CD14-positive monocyte (primary cell): ENCODE results near the gene B3GNT8. TPM values are rescaled to one million over a fixed set of nuclear protein-coding genes. Genes with fewer than 3 reads are reported as not detected.

Experiments
- DNase-seq, 3 donors: peaks; one replicate each; pipeline ENCODE4 v3.0.0-alpha.2; 2011 to 2022
- H2AFZ ChIP-seq: 2 replicates; pipeline ENCODE4 v1.6.0; 2012; ENCODE audit warnings: mild to moderate bottlenecking, low read depth, low read length, inconsistent platforms; ENCODE audit not compliant: insufficient read depth, poor library complexity, severe bottlenecking
- H3K27ac ChIP-seq, 2 donors: 1 replicate in 1 of 2; 2 replicates in 1 of 2; pipeline ENCODE4 v1.5.1; 2012 to 2013; ENCODE audit warnings: low read length in 2 of 2, control low read depth in 1 of 2, inconsistent platforms in 1 of 2, low read depth in 1 of 2, mild to moderate bottlenecking in 1 of 2
- H3K27me3 ChIP-seq, 2 donors: one replicate each; pipeline versions ENCODE4 v1.6.0 to v1.6.1; 2011 to 2013; ENCODE audit warnings: low read length in 2 of 2; ENCODE audit not compliant: control insufficient read depth in 2 of 2, insufficient read depth in 2 of 2
- H3K36me3 ChIP-seq, 2 donors: replicated peaks in 1 of 2; 1 replicate in 1 of 2; 2 replicates in 1 of 2; pipeline versions ENCODE4 v1.5.1 to v1.6.1; 2012 to 2013; ENCODE audit warnings: low read length in 2 of 2, control low read depth in 1 of 2, inconsistent platforms in 1 of 2, mild to moderate bottlenecking in 1 of 2; ENCODE audit not compliant: insufficient read depth in 2 of 2, control insufficient read depth in 1 of 2
- H3K4me1 ChIP-seq, 2 donors: 1 replicate in 1 of 2; 2 replicates in 1 of 2; pipeline versions ENCODE4 v1.5.1 to v1.6.1; 2012 to 2013; ENCODE audit warnings: low read length in 2 of 2, control low read depth in 1 of 2, inconsistent platforms in 1 of 2, mild to moderate bottlenecking in 1 of 2, moderate library complexity in 1 of 2; ENCODE audit not compliant: insufficient read depth in 2 of 2, control insufficient read depth in 1 of 2
- H3K4me2 ChIP-seq: replicated peaks from 2 replicates; pipeline ENCODE3; 2012; ENCODE audit warnings: low read length, moderate library complexity, mild to moderate bottlenecking; ENCODE audit not compliant: poor library complexity, severe bottlenecking; ENCODE audit errors: extremely low read depth
- H3K4me3 ChIP-seq, 3 experiments: fragments of 200-600 bp in 1 of 3; sonication (generic) in 1 of 3; replicated peaks in 1 of 3; 1 replicate in 2 of 3; 2 replicates in 1 of 3; pipeline ENCODE4 v1.5.1; 2011 to 2013; ENCODE audit warnings: low read length in 3 of 3, mild to moderate bottlenecking in 3 of 3, control low read depth in 2 of 3, low read depth in 2 of 3, inconsistent platforms in 1 of 3, moderate library complexity in 1 of 3
- H3K79me2 ChIP-seq: 2 replicates; pipeline ENCODE4 v1.6.0; 2012; ENCODE audit warnings: mild to moderate bottlenecking, control low read depth, inconsistent platforms, low read length, moderate library complexity; ENCODE audit not compliant: insufficient read depth
- H3K9ac ChIP-seq: 2 replicates; pipeline ENCODE4 v1.6.0; 2017; ENCODE audit warnings: low read length, mild to moderate bottlenecking; ENCODE audit not compliant: insufficient read depth, poor library complexity, severe bottlenecking
- H3K9me3 ChIP-seq, 2 donors: replicated peaks in 1 of 2; 1 replicate in 1 of 2; 2 replicates in 1 of 2; pipeline versions ENCODE4 v1.5.1 to v1.6.1; 2012 to 2013; ENCODE audit warnings: low read length in 2 of 2, control low read depth in 1 of 2; ENCODE audit not compliant: control insufficient read depth in 1 of 2, insufficient read depth in 1 of 2
- H4K20me1 ChIP-seq: 2 replicates; pipeline ENCODE4 v1.6.0; 2012; ENCODE audit warnings: mild to moderate bottlenecking, low read length, control low read depth, moderate library complexity; ENCODE audit not compliant: insufficient read depth
- H3K27ac Mint-ChIP-seq, 7 donors: one replicate each; pipeline ENCODE4 v1.8.0; 2020; ENCODE audit warnings: mild to moderate bottlenecking in 7 of 7, mixed read lengths in 7 of 7, moderate library complexity in 6 of 7, inconsistent platforms in 2 of 7
- H3K27me3 Mint-ChIP-seq, 3 donors: one replicate each; pipeline ENCODE4 v1.8.0; 2021 to 2022; ENCODE audit warnings: low read depth in 3 of 3, mild to moderate bottlenecking in 3 of 3, mixed read lengths in 3 of 3, moderate library complexity in 3 of 3, inconsistent platforms in 1 of 3
- H3K36me3 Mint-ChIP-seq, 2 donors: one replicate each; pipeline ENCODE4 v1.8.0; 2020; ENCODE audit warnings: mixed read lengths in 2 of 2, inconsistent platforms in 1 of 2, mild to moderate bottlenecking in 1 of 2
- H3K4me1 Mint-ChIP-seq: one replicate; pipeline ENCODE4 v1.8.0; 2020; ENCODE audit warnings: mild to moderate bottlenecking, mixed read lengths
- H3K4me3 Mint-ChIP-seq, 2 donors: one replicate each; pipeline ENCODE4 v1.8.0; 2020; ENCODE audit warnings: mild to moderate bottlenecking in 2 of 2, mixed read lengths in 2 of 2, moderate library complexity in 1 of 2
- H3K9me3 Mint-ChIP-seq, 7 donors: one replicate each; pipeline ENCODE4 v1.8.0; 2020 to 2022; ENCODE audit warnings: mixed read lengths in 7 of 7, mild to moderate bottlenecking in 6 of 7, moderate library complexity in 6 of 7, inconsistent platforms in 2 of 7
- CTCF ChIP-seq: fragments of 200-600 bp; IDR thresholded peaks from one replicate; pipeline ENCODE4 v1.8.0; 2022; ENCODE audit warnings: antibody characterized with exemption, mild to moderate bottlenecking
- WGBS: methylation state at CpG from one replicate; pipeline ENCODE4 v1.1.5; 2013; ENCODE audit warnings: missing lambda C conversion rate; ENCODE audit not compliant: insufficient coverage; 5-methylcytosine and 5-hydroxymethylcytosine counted together
- intact Hi-C, 2 donors: fragments of 100-400 bp; cut with micrococcal nuclease; formaldehyde crosslinking; loops; one replicate each; pipeline versions ENCODE4 v1.15.0 to v1.15.1; 2023
- polyA plus RNA-seq, 3 donors: library from polyadenylated mRNA; depleted of rRNA in 1 of 3; unstranded in 2 of 3; stranded (reverse) in 1 of 3; fragments of 300-500 nt in 2 of 3; fragments of >200 nt in 1 of 3; fragmentation: Illumina TruSeq in 2 of 3; gene quantifications; 1 replicate in 2 of 3; 2 replicates in 1 of 3; pipeline ENCODE4 v1.2.3, GENCODE V29; 2012 to 2021

The B3GNT8 gene
- polyA plus RNA-seq, 3 donors = 2.9 to 18.9 (median 17.4) TPM

GRCh38 chr19:41377977-41378709, 49.0 kb downstream of the B3GNT8 start:
- peaks cover 49 to 53% of the 10 kb centered on the region in 2 donors for H3K4me1 ChIP-seq
- peak; percentile 40 for TF ChIP-seq CTCF
- H3K9me3 Mint-ChIP-seq = peaks cover 0 to 2% (median 0%) of the 10 kb centered on the region in 7 donors
- H3K27me3 Mint-ChIP-seq = peaks cover 0 to 2% (median 0%) of the 10 kb centered on the region in 3 donors
- H3K9ac ChIP-seq = no peak overlapping the region
- peaks cover 10 to 29% of the 10 kb centered on the region in 2 donors for H3K36me3 Mint-ChIP-seq
- no peaks in the 10 kb centered on the region for H4K20me1 ChIP-seq
- H2AFZ ChIP-seq = no peak overlapping the region
- H3K79me2 ChIP-seq = peaks cover 17% of the 10 kb centered on the region
- no peaks in the 10 kb centered on the region for H3K27me3 ChIP-seq
- peak overlapping the region; percentile 22 for H3K4me2 ChIP-seq
- peak overlapping the region in 1 of 2 donors; percentile 32 for H3K4me3 Mint-ChIP-seq
- peaks cover 9 to 18% of the 10 kb centered on the region in 2 donors for H3K36me3 ChIP-seq
- WGBS = 8% methylated on average over 6 of the region's 9 CpGs
- DNase-seq = peak in 1 of 3 donors; percentile 26
- intact Hi-C loops = loop anchor here in 1 of 2 donors (10.0 kb wide), 1 partner anchor 47 kb away; the partner anchor contains the start of gene B3GNT8
- H3K27ac ChIP-seq = peak overlapping the region; percentile 6 to 15
- H3K27ac Mint-ChIP-seq = peak overlapping the region in 4 of 7 donors; percentile 39 to 87 (median 78)
- H3K9me3 ChIP-seq = no peaks in the 10 kb centered on the region
- peak overlapping the region in 1 of 3 experiments; percentile 35 for H3K4me3 ChIP-seq
- peaks cover 46% of the 10 kb centered on the region for H3K4me1 Mint-ChIP-seq

GRCh38 chr19:41376998-41377365, 50.2 kb downstream of the B3GNT8 start:
- intact Hi-C loops = loop anchor here in 1 of 2 donors (10.0 kb wide), 1 partner anchor 48 kb away; the partner anchor contains the start of gene B3GNT8
- Histone ChIP-seq H4K20me1 (no peaks in the 10 kb centered on the region), H3K9ac (peak overlapping the region; percentile 79), H2AFZ (peak overlapping the region; percentile 94), H3K4me3 (peak overlapping the region; percentile 71 to 92 (median 83)), H3K9me3 (no peaks in the 10 kb centered on the region), H3K36me3 (peaks cover 3 to 6% of the 10 kb centered on the region in 2 donors), H3K4me2 (peak overlapping the region; percentile 88), H3K79me2 (peaks cover 28% of the 10 kb centered on the region), H3K27me3 (no peaks in the 10 kb centered on the region), H3K4me1 (peaks cover 49 to 53% of the 10 kb centered on the region in 2 donors), H3K27ac (peak overlapping the region in 1 of 2 donors; percentile 78)
- Mint-ChIP-seq H3K9me3 (peaks cover 0 to 2% (median 0%) of the 10 kb centered on the region in 7 donors), H3K4me1 (peaks cover 48% of the 10 kb centered on the region), H3K4me3 (peak overlapping the region; percentile 92 to 94), H3K36me3 (peaks cover 5 to 21% of the 10 kb centered on the region in 2 donors), H3K27ac (peak overlapping the region in 6 of 7 donors; percentile 67 to 93 (median 80)), H3K27me3 (peaks cover 0 to 2% (median 0%) of the 10 kb centered on the region in 3 donors)
- WGBS = 78% methylated on average over 8 of the region's 8 CpGs
- no peak for DNase-seq
- no peak for TF ChIP-seq CTCF
